Memory B cell (primary cell): ENCODE results near the gene XKR7.

Source experiments
- ATAC-seq: fragments of 150-1000 bp; cut with Tn5 transposase; 2 replicates; pipeline ENCODE4 v1.10.0; 2021; ENCODE audit warnings: low read depth, mild to moderate bottlenecking, moderate library complexity
- DNase-seq, 2 donors: peaks; one replicate each; pipeline ENCODE4 v3.0.0; 2022; ENCODE audit warnings: low spot score in 2 of 2
- H3K27ac Mint-ChIP-seq: one replicate; pipeline ENCODE4 v1.8.0; 2022; ENCODE audit warnings: mild to moderate bottlenecking, moderate library complexity, mixed read lengths
- H3K27me3 Mint-ChIP-seq: one replicate; pipeline ENCODE4 v1.8.0; 2022; ENCODE audit warnings: mixed read lengths
- H3K36me3 Mint-ChIP-seq: one replicate; pipeline ENCODE4 v1.8.0; 2022; ENCODE audit warnings: mild to moderate bottlenecking, mixed read lengths
- H3K4me1 Mint-ChIP-seq: one replicate; pipeline ENCODE4 v1.8.0; 2022; ENCODE audit warnings: mixed read lengths
- H3K4me3 Mint-ChIP-seq: one replicate; pipeline ENCODE4 v1.8.0; 2022; ENCODE audit warnings: mild to moderate bottlenecking, moderate library complexity, mixed read lengths
- H3K9me3 Mint-ChIP-seq: one replicate; pipeline ENCODE4 v1.8.0; 2022; ENCODE audit warnings: mixed read lengths

XKR7 gene

GRCh38 chr20:32006841-32007786 is 39.2 kb downstream of the XKR7 start:
- no peak overlapping the region for H3K27ac Mint-ChIP-seq
- no peaks in the 10 kb centered on the region for H3K36me3 Mint-ChIP-seq
- DNase-seq (no peak), ATAC-seq (no peak)
- no peak overlapping the region for H3K4me3 Mint-ChIP-seq
- H3K9me3 Mint-ChIP-seq: no peaks in the 10 kb centered on the region
- H3K4me1 Mint-ChIP-seq: no peaks in the 10 kb centered on the region
- peaks cover 10% of the 10 kb centered on the region for H3K27me3 Mint-ChIP-seq

- no peak overlapping the region for H3K4me3 Mint-ChIP-seq
- H3K27ac Mint-ChIP-seq: no peak overlapping the region
- no peaks in the 10 kb centered on the region for H3K9me3 Mint-ChIP-seq
- DNase-seq (no peak), ATAC-seq (no peak)
- H3K36me3 Mint-ChIP-seq: no peaks in the 10 kb centered on the region
- no peaks in the 10 kb centered on the region for H3K4me1 Mint-ChIP-seq
- peaks cover 10% of the 10 kb centered on the region for H3K27me3 Mint-ChIP-seq
Observed at GRCh38 chr20:32007787-32008616, 40.1 kb downstream of the XKR7 start.

- Mint-ChIP-seq H3K9me3 (no peaks in the 10 kb centered on the region), H3K27ac (no peak overlapping the region), H3K27me3 (peaks cover 10% of the 10 kb centered on the region), H3K4me3 (no peak overlapping the region), H3K36me3 (no peaks in the 10 kb centered on the region), H3K4me1 (no peaks in the 10 kb centered on the region)
- ATAC-seq (no peak), DNase-seq (no peak)
Observed at GRCh38 chr20:32009564-32009963, 41.6 kb downstream of the XKR7 start.

- Mint-ChIP-seq H3K9me3 (no peaks in the 10 kb centered on the region), H3K4me1 (no peaks in the 10 kb centered on the region)
- no peak for DNase-seq
Observed at GRCh38 chr20:32010101-32010500, 42.1 kb downstream of the XKR7 start, which contains the start of gene CCM2L. CCM2L (plus strand) TSS chr20:32010438; CDS start chr20:32010455, 17 bp downstream.

GRCh38 chr20:32010666-32011065 is 42.7 kb downstream of the XKR7 start:
- ATAC-seq (no peak), DNase-seq (no peak)
- no peaks in the 10 kb centered on the region for H3K36me3 Mint-ChIP-seq
- H3K27ac Mint-ChIP-seq: no peak overlapping the region
- no peak overlapping the region for H3K4me3 Mint-ChIP-seq
- H3K27me3 Mint-ChIP-seq: peaks cover 15% of the 10 kb centered on the region
- H3K9me3 Mint-ChIP-seq: no peaks in the 10 kb centered on the region
- H3K4me1 Mint-ChIP-seq: no peaks in the 10 kb centered on the region

More at GRCh38 chr20:32010101-32010500, 42.1 kb downstream of the XKR7 start, which contains the start of gene CCM2L:
- H3K4me3 Mint-ChIP-seq: no peak within 1 kb of the TSS
- peaks cover 13% of the 10 kb centered on the region for H3K27me3 Mint-ChIP-seq
- H3K36me3 Mint-ChIP-seq: no peaks in the 10 kb centered on the region
- no peak within 1 kb of the TSS for H3K27ac Mint-ChIP-seq
- no peak for ATAC-seq

GRCh38 chr20:32012159-32012688 is 44.3 kb downstream of the XKR7 start:
- no peak for ATAC-seq
- H3K4me1 Mint-ChIP-seq: no peaks in the 10 kb centered on the region
- H3K9me3 Mint-ChIP-seq: no peaks in the 10 kb centered on the region
- DNase-seq: no peak
- H3K36me3 Mint-ChIP-seq: no peaks in the 10 kb centered on the region
- no peak overlapping the region for H3K4me3 Mint-ChIP-seq
- peaks cover 15% of the 10 kb centered on the region for H3K27me3 Mint-ChIP-seq
- H3K27ac Mint-ChIP-seq: no peak overlapping the region

GRCh38 chr20:32013326-32013725 is 45.4 kb downstream of the XKR7 start:
- peaks cover 17% of the 10 kb centered on the region for H3K27me3 Mint-ChIP-seq
- H3K27ac Mint-ChIP-seq: no peak overlapping the region
- peaks cover 4% of the 10 kb centered on the region for H3K4me1 Mint-ChIP-seq
- H3K36me3 Mint-ChIP-seq: no peaks in the 10 kb centered on the region
- DNase-seq (no peak), ATAC-seq (no peak)
- H3K4me3 Mint-ChIP-seq: no peak overlapping the region
- H3K9me3 Mint-ChIP-seq: no peaks in the 10 kb centered on the region

- Mint-ChIP-seq H3K4me1 (peaks cover 16% of the 10 kb centered on the region), H3K36me3 (no peaks in the 10 kb centered on the region), H3K4me3 (peak overlapping the region; percentile 94), H3K27ac (no peak overlapping the region), H3K9me3 (no peaks in the 10 kb centered on the region), H3K27me3 (peaks cover 30% of the 10 kb centered on the region)
- DNase-seq (peak; percentile 26 to 36), ATAC-seq (peak; percentile 84)
Observed at GRCh38 chr20:32017711-32018251, 49.8 kb downstream of the XKR7 start.

- Mint-ChIP-seq H3K4me1 (peaks cover 16% of the 10 kb centered on the region), H3K9me3 (no peaks in the 10 kb centered on the region), H3K27me3 (peaks cover 34% of the 10 kb centered on the region), H3K27ac (no peak overlapping the region), H3K4me3 (peak overlapping the region; percentile 94), H3K36me3 (no peaks in the 10 kb centered on the region)
- peak; percentile 18 to 36 for DNase-seq
- ATAC-seq: peak; percentile 45
Observed at GRCh38 chr20:32018269-32019155, 50.6 kb downstream of the XKR7 start.

- H3K9me3 Mint-ChIP-seq: no peaks in the 10 kb centered on the region
- peak overlapping the region; percentile 37 for H3K27ac Mint-ChIP-seq
- no peaks in the 10 kb centered on the region for H3K36me3 Mint-ChIP-seq
- H3K27me3 Mint-ChIP-seq: peaks cover 34% of the 10 kb centered on the region
- peaks cover 16% of the 10 kb centered on the region for H3K4me1 Mint-ChIP-seq
- DNase-seq (peak; percentile 12 to 32), ATAC-seq (no peak)
- peak overlapping the region; percentile 84 for H3K4me3 Mint-ChIP-seq
Observed at GRCh38 chr20:32019156-32019510, 51.2 kb downstream of the XKR7 start.

- H3K27me3 Mint-ChIP-seq: peaks cover 34% of the 10 kb centered on the region
- peaks cover 16% of the 10 kb centered on the region for H3K4me1 Mint-ChIP-seq
- DNase-seq: no peak
- ATAC-seq: no peak
- H3K4me3 Mint-ChIP-seq: peak overlapping the region; percentile 84
- H3K36me3 Mint-ChIP-seq: no peaks in the 10 kb centered on the region
- peak overlapping the region; percentile 37 for H3K27ac Mint-ChIP-seq
- H3K9me3 Mint-ChIP-seq: no peaks in the 10 kb centered on the region
Observed at GRCh38 chr20:32019563-32020463, 51.9 kb downstream of the XKR7 start.

GRCh38 chr20:32021091-32021490 is 53.1 kb downstream of the XKR7 start:
- ATAC-seq (no peak), DNase-seq (no peak)
- Mint-ChIP-seq H3K36me3 (no peaks in the 10 kb centered on the region), H3K4me1 (peaks cover 20% of the 10 kb centered on the region), H3K27me3 (peaks cover 30% of the 10 kb centered on the region), H3K9me3 (no peaks in the 10 kb centered on the region), H3K27ac (no peak overlapping the region), H3K4me3 (no peak overlapping the region)
